PC-9 (cell line): ENCODE measurements around the gene ACTN1.

ENCODE experiments used
- CTCF ChIP-seq: fragments of 200-600 bp; sonication (generic); conservative IDR thresholded peaks from 2 replicates; pipeline ENCODE4 v1.6.1; 2017; ENCODE audit warnings: mixed run types, antibody characterized with exemption, mild to moderate bottlenecking, moderate library complexity
- EZH2 ChIP-seq: fragments of 200-600 bp; sonication (generic); IDR thresholded peaks from 2 replicates; pipeline ENCODE4 v1.8.0; 2017; ENCODE audit warnings: antibody characterized with exemption, low read depth

GRCh38 chr14:68932231-68932630, 46.9 kb downstream of the ACTN1 start:
- TF ChIP-seq CTCF: no peak
- TF ChIP-seq EZH2: no peak
